HepG2 (cell line): ENCODE data around the gene DCTN4. TPM values are rescaled to one million over a fixed set of nuclear protein-coding genes. Genes with fewer than 3 reads are reported as not detected.

Source experiments
- AKAP8 ChIP-seq: sonication (generic); formaldehyde crosslinking; IDR thresholded peaks from 2 replicates; pipeline ENCODE4 v1.5.1; 2020; ENCODE audit warnings: mild to moderate bottlenecking, missing genetic modification reagents
- BORCS8-MEF2B ChIP-seq: sonication (generic); formaldehyde crosslinking; IDR thresholded peaks from 2 replicates; pipeline ENCODE4 v1.8.0; 2022; ENCODE audit warnings: mild to moderate bottlenecking, missing genetic modification reagents
- BRCA1 ChIP-seq: sonication (generic); formaldehyde crosslinking; IDR thresholded peaks from 2 replicates; pipeline ENCODE4 v1.4.0; 2020; ENCODE audit warnings: missing genetic modification reagents
- ESRRA ChIP-seq: sonication (generic); formaldehyde crosslinking; IDR thresholded peaks from 2 replicates; pipeline ENCODE4 v1.5.1; 2020; ENCODE audit warnings: mild to moderate bottlenecking, low read depth, missing genetic modification reagents
- HNF1A ChIP-seq, 2 experiments: sonication (generic) in 1 of 2; formaldehyde crosslinking in 1 of 2; IDR thresholded peaks; 2 replicates each; pipeline versions ENCODE4 v1.4.0 to v1.6.1; 2016 to 2020; ENCODE audit warnings: borderline replicate concordance in 1 of 2, low read depth in 1 of 2, mild to moderate bottlenecking in 1 of 2, missing genetic modification reagents in 1 of 2
- MAZ ChIP-seq, 2 experiments: sonication (generic) in 1 of 2; formaldehyde crosslinking in 1 of 2; IDR thresholded peaks; 2 replicates each; pipeline versions ENCODE4 v1.5.0 to v1.6.1; 2012 to 2020; ENCODE audit warnings: low read depth in 2 of 2, mild to moderate bottlenecking in 2 of 2, borderline replicate concordance in 1 of 2, improper control_type of control experiment in 1 of 2, low read length in 1 of 2, missing genetic modification reagents in 1 of 2, moderate library complexity in 1 of 2
- MXI1 ChIP-seq: IDR thresholded peaks from 3 replicates; pipeline ENCODE4 v1.6.1; 2012; ENCODE audit warnings: low read depth, low read length, inconsistent platforms, borderline replicate concordance
- SOX13 ChIP-seq, 3 experiments: fragments of 450-650 bp in 1 of 3; sonication (generic) in 1 of 3; formaldehyde crosslinking in 1 of 3; IDR thresholded peaks in 2 of 3; conservative IDR thresholded peaks in 1 of 3; 2 replicates each; pipeline versions ENCODE4 v1.5.0 to v1.6.1; 2016 to 2020; ENCODE audit warnings: antibody characterized with exemption in 1 of 3, mild to moderate bottlenecking in 1 of 3, missing compliant biosample characterization in 1 of 3, missing genetic modification reagents in 1 of 3, moderate library complexity in 1 of 3
- STAG1 ChIP-seq: sonication (generic); formaldehyde crosslinking; IDR thresholded peaks from 2 replicates; pipeline ENCODE4 v1.4.0; 2020; ENCODE audit warnings: missing genetic modification reagents
- YEATS4 ChIP-seq: sonication (generic); formaldehyde crosslinking; IDR thresholded peaks from 2 replicates; pipeline ENCODE4 v1.4.0; 2020; ENCODE audit warnings: missing genetic modification reagents, borderline replicate concordance
- ZEB1 ChIP-seq: IDR thresholded peaks from 2 replicates; pipeline ENCODE4 v1.6.1; 2012; ENCODE audit warnings: mild to moderate bottlenecking, low read depth, inconsistent platforms; ENCODE audit not compliant: insufficient replicate concordance
- ZGPAT ChIP-seq: IDR thresholded peaks from 2 replicates; pipeline ENCODE4 v1.6.1; 2016; ENCODE audit warnings: mild to moderate bottlenecking
- ZNF205 ChIP-seq: IDR thresholded peaks from 2 replicates; pipeline ENCODE4 v1.6.1; 2018; ENCODE audit warnings: missing biosample characterization, missing genetic modification reagents
- ZNF275 ChIP-seq: sonication (generic); formaldehyde crosslinking; IDR thresholded peaks from 2 replicates; pipeline ENCODE4 v1.8.0; 2022; ENCODE audit warnings: missing genetic modification reagents, mild to moderate bottlenecking, inconsistent platforms, borderline replicate concordance
- ZNF335 ChIP-seq: sonication (generic); formaldehyde crosslinking; IDR thresholded peaks from 2 replicates; pipeline ENCODE4 v1.4.0; 2020; ENCODE audit warnings: missing genetic modification reagents
- ZNF580 ChIP-seq: IDR thresholded peaks from 2 replicates; pipeline ENCODE4 v1.6.1; 2016; ENCODE audit warnings: low read depth, borderline replicate concordance
- ZNF784 ChIP-seq: sonication (generic); formaldehyde crosslinking; IDR thresholded peaks from 2 replicates; pipeline ENCODE4 v1.5.1; 2020; ENCODE audit warnings: missing genetic modification reagents, mild to moderate bottlenecking, borderline replicate concordance
- polyA plus RNA-seq, 8 experiments: library from polyadenylated mRNA; depleted of rRNA in 3 of 8; stranded (reverse) in 7 of 8; unstranded in 1 of 8; fragments of >200 nt; fragmentation: Illumina TruSeq in 4 of 8; extraction: Trizol in 4 of 8; gene quantifications; 2 replicates each; pipeline versions ENCODE4 v1.2.1 to v1.2.3, GENCODE V29; 2011 to 2016; ENCODE audit warnings: low read depth in 4 of 8, missing spikeins in 1 of 8, mixed read lengths in 1 of 8; ENCODE audit not compliant: insufficient read depth in 1 of 8
- total RNA-seq, 5 experiments: library from RNA; depleted of rRNA; stranded (reverse); fragments of >200 nt; fragmentation: Illumina TruSeq; extraction: Trizol; gene quantifications; 2 replicates each; pipeline ENCODE4 v1.2.3, GENCODE V29; 2016; ENCODE audit warnings: low read depth in 1 of 5

DCTN4 gene
- total and polyA plus RNA-seq, 2 of the 13 experiments (the other 11 are each of a cell fraction or from before 2014, with no cell fraction given): 24.1 to 26.9 TPM

GRCh38 chr5:150778517-150779396, 19.9 kb upstream of the DCTN4 start, which contains the start of gene SMIM3 (continued):
- peak; percentile 60; the same call in 1 of the 2 replicates for TF ChIP-seq ZNF205 (CRISPR knock-in tag)
- peak; percentile 54; the same call in 1 of the 2 replicates for TF ChIP-seq ZGPAT
- 0 out of 2 replicates have a peak, but pooled peaks have one; percentile 31 for TF ChIP-seq ZNF335 (CRISPR knock-in tag)
- TF ChIP-seq ZNF580 (CRISPR knock-in tag): peak; percentile 39
- no peak for TF ChIP-seq ZEB1
- TF ChIP-seq ZNF275: 0 out of 2 replicates have a peak, but pooled peaks have one; percentile 28
- peak; percentile 52 for TF ChIP-seq YEATS4 (CRISPR knock-in tag)
- peak; percentile 18; the same call in 1 of the 2 replicates for TF ChIP-seq BORCS8-MEF2B (CRISPR knock-in tag)
- no peak for TF ChIP-seq MXI1
- TF ChIP-seq MAZ (IDR thresholded peaks at IDR 0.05; ENCODE audit: borderline replicate concordance, low read depth, low read length): 0 out of 2 replicates have a peak, but pooled peaks have one; percentile 46
- TF ChIP-seq MAZ (CRISPR knock-in tag; IDR thresholded peaks at IDR 0.05; ENCODE audit: low read depth): peak; percentile 50; the same call in 1 of the 2 replicates
- TF ChIP-seq SOX13 (IDR thresholded peaks at IDR 0.05): no peak
- TF ChIP-seq SOX13 (CRISPR knock-in tag; conservative IDR thresholded peaks at IDR 0.05 in 1 of 2, IDR thresholded peaks at IDR 0.05 in 1 of 2): peak in 1 of 2 experiments; percentile 23; a peak in 1 of 4 replicates
- TF ChIP-seq AKAP8 (CRISPR knock-in tag): 0 out of 2 replicates have a peak, but pooled peaks have one; percentile 41
- TF ChIP-seq BRCA1: no peak
- TF ChIP-seq HNF1A (IDR thresholded peaks at IDR 0.05; ENCODE audit: low read depth): no peak
- TF ChIP-seq HNF1A (CRISPR knock-in tag; IDR thresholded peaks at IDR 0.05; ENCODE audit: borderline replicate concordance): 0 out of 2 replicates have a peak, but pooled peaks have one; percentile 1
- peak; percentile 60 for TF ChIP-seq STAG1 (CRISPR knock-in tag)
- TF ChIP-seq ESRRA: 0 out of 2 replicates have a peak, but pooled peaks have one; percentile 24
- TF ChIP-seq ZNF784 (CRISPR knock-in tag): no peak; the same call in 1 of the 2 replicates
